Measurements from ENCODE around the gene ARHGEF12. TPM values are rescaled to one million over a fixed set of nuclear protein-coding genes. Genes with fewer than 3 reads are reported as not detected.

ARHGEF12 gene
- total and polyA plus RNA-seq, 2 experiments from 2014 or later: 9.0 to 38.9 TPM

DNA sequence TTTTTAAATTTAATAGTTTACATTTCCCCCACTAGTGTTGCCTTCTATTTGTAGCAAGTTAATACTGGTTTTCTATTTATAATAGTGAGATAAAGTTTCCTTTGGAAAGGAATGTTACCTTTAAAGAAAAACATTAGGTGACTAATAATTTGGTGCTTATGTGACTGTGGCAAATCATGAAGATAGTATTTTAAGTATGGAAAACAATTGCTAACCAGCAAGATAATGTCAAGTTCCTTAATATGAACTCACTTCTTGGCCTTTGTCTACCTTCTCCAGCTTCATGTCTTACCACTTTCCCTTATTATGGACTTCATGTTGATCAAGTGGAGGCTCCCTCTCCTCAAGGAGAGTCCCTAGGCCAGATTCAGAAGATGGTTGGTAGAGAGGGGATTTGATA, 27.2 kb downstream of the ARHGEF12 start:
- H4K20me1 ChIP-seq (replicated peaks; ENCODE audit: insufficient read depth): peaks cover 15% of the 10 kb centered on the region; the same call in 1 of the 2 replicates
- no peaks in the 10 kb centered on the region for H3K27me3 ChIP-seq (ENCODE audit: insufficient read depth)
- H3F3A ChIP-seq (replicated peaks; ENCODE audit: low read depth): no peaks in the 10 kb centered on the region
- no peak overlapping the region for H3K27ac ChIP-seq (ENCODE audit: low read depth)
- H3K27me3 Mint-ChIP-seq (ENCODE audit: insufficient read depth, low read depth, poor library complexity): no peaks in the 10 kb centered on the region
- no peak overlapping the region for H2AFZ ChIP-seq
- no peaks in the 10 kb centered on the region for H3K36me3 ChIP-seq (ENCODE audit: insufficient read depth)
- no peak for ATAC-seq
- H3K4me2 ChIP-seq: no peak overlapping the region
- no peak overlapping the region for H3K27ac Mint-ChIP-seq
- H3K4me1 Mint-ChIP-seq: no peaks in the 10 kb centered on the region
- DNase-seq (ENCODE audit: low spot score): no peak
- peaks cover 11% of the 10 kb centered on the region; the same call in 2 of the 3 replicates for H3K36me3 Mint-ChIP-seq (ENCODE audit: low read depth)
- peaks cover 88% of the 10 kb centered on the region for H3K79me2 ChIP-seq (replicated peaks; ENCODE audit: insufficient read depth)
- no peaks in the 10 kb centered on the region for H3K9me2 ChIP-seq (ENCODE audit: insufficient read depth)
- H3K9me3 Mint-ChIP-seq: peaks cover 7% of the 10 kb centered on the region; the same call in 2 of the 3 replicates
- H3K4me3 Mint-ChIP-seq: no peak overlapping the region
- TF ChIP-seq NANOG (IDR thresholded peaks at IDR 0.05; ENCODE audit: borderline replicate concordance) (no peak), EZH2phosphoT487 (IDR thresholded peaks at IDR 0.05; ENCODE audit: unreplicated experiment) (no peak), ZNF114 (CRISPR knock-in tag; IDR thresholded peaks at IDR 0.05) (no peak), EZH2 (IDR thresholded peaks at IDR 0.05; ENCODE audit: low read depth, unreplicated experiment) (no peak), POLR2AphosphoS5 (IDR thresholded peaks at IDR 0.05; ENCODE audit: low read depth) (no peak), ETS1 (IDR thresholded peaks at IDR 0.05) (no peak), CREB1 (CRISPR knock-in tag; IDR thresholded peaks at IDR 0.05; ENCODE audit: low read depth) (no peak), ZNF331 (CRISPR knock-in tag; IDR thresholded peaks at IDR 0.05; ENCODE audit: low read depth) (no peak), JUNB (IDR thresholded peaks at IDR 0.05; ENCODE audit: unreplicated experiment) (no peak), ZNF462 (CRISPR knock-in tag; IDR thresholded peaks at IDR 0.05) (no peak), STAT1 (IDR thresholded peaks at IDR 0.05; ENCODE audit: unreplicated experiment) (no peak)
- TF ChIP-seq, protein P1, sequence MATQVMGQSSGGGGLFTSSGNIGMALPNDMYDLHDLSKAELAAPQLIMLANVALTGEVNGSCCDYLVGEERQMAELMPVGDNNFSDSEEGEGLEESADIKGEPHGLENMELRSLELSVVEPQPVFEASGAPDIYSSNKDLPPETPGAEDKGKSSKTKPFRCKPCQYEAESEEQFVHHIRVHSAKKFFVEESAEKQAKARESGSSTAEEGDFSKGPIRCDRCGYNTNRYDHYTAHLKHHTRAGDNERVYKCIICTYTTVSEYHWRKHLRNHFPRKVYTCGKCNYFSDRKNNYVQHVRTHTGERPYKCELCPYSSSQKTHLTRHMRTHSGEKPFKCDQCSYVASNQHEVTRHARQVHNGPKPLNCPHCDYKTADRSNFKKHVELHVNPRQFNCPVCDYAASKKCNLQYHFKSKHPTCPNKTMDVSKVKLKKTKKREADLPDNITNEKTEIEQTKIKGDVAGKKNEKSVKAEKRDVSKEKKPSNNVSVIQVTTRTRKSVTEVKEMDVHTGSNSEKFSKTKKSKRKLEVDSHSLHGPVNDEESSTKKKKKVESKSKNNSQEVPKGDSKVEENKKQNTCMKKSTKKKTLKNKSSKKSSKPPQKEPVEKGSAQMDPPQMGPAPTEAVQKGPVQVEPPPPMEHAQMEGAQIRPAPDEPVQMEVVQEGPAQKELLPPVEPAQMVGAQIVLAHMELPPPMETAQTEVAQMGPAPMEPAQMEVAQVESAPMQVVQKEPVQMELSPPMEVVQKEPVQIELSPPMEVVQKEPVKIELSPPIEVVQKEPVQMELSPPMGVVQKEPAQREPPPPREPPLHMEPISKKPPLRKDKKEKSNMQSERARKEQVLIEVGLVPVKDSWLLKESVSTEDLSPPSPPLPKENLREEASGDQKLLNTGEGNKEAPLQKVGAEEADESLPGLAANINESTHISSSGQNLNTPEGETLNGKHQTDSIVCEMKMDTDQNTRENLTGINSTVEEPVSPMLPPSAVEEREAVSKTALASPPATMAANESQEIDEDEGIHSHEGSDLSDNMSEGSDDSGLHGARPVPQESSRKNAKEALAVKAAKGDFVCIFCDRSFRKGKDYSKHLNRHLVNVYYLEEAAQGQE (IDR thresholded peaks at IDR 0.05; ENCODE audit: unreplicated experiment): no peak
- TF ChIP-seq, protein P2, sequence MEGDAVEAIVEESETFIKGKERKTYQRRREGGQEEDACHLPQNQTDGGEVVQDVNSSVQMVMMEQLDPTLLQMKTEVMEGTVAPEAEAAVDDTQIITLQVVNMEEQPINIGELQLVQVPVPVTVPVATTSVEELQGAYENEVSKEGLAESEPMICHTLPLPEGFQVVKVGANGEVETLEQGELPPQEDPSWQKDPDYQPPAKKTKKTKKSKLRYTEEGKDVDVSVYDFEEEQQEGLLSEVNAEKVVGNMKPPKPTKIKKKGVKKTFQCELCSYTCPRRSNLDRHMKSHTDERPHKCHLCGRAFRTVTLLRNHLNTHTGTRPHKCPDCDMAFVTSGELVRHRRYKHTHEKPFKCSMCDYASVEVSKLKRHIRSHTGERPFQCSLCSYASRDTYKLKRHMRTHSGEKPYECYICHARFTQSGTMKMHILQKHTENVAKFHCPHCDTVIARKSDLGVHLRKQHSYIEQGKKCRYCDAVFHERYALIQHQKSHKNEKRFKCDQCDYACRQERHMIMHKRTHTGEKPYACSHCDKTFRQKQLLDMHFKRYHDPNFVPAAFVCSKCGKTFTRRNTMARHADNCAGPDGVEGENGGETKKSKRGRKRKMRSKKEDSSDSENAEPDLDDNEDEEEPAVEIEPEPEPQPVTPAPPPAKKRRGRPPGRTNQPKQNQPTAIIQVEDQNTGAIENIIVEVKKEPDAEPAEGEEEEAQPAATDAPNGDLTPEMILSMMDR (conservative IDR thresholded peaks at IDR 0.05; ENCODE audit: low read depth in 2 of 2): no peak
- H3K4me3 ChIP-seq: no peak overlapping the region
- no peaks in the 10 kb centered on the region for H3K4me1 ChIP-seq (ENCODE audit: insufficient read depth)
